ENCODE results near the gene KIF26A. TPM values are rescaled to one million over a fixed set of nuclear protein-coding genes. Genes with fewer than 3 reads are reported as not detected.

The KIF26A gene
- total RNA-seq, 4 donors from 2014 or later = 2.1 to 6.1 (median 4.6) TPM

DNA sequence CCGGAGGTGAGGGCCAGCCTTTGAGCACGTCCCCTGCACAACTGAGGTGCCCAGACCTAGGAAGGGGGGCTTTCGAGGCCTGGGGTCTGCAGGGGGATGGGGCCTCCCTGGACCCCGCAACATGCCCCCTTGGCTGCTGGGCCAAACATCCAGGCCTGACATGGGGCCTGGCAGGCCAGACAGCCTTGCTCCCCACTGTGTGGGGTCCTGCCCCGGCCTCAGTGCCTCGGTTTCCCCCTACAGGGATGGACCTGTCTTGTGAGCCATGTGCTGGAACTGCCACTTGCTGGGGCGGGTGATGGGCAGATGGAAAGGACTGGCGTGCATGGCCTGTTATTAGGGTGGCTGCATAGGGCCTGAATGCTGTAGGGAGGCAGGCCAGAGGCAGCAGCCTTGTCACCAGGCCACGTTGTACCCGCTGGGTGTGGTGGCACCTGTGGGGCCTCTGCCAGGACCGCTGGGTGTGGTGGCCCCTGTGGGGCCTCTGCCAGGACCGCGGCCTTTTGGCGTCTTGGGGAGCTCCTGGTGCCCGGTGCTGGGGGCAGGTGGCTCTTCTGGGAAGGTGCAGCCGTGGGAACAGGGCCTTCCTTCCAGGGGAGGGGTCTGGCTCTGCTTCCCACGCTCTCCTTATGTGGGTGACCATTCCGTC, 32.4 kb upstream of the KIF26A start:
- DNase-seq (ENCODE audit: low spot score in 2 of 2) = peak; percentile 66 to 77
- 65% methylated on average over 4 of the region's 18 CpGs for WGBS
- peaks cover 85% of the 10 kb centered on the region for H3K4me1 ChIP-seq
- TF ChIP-seq POLR2AphosphoS5 (IDR thresholded peaks at IDR 0.05) (no peak), EP300 (IDR thresholded peaks at IDR 0.05) (no peak), POLR2A (IDR thresholded peaks at IDR 0.05) (no peak)
- TF ChIP-seq, protein P1, sequence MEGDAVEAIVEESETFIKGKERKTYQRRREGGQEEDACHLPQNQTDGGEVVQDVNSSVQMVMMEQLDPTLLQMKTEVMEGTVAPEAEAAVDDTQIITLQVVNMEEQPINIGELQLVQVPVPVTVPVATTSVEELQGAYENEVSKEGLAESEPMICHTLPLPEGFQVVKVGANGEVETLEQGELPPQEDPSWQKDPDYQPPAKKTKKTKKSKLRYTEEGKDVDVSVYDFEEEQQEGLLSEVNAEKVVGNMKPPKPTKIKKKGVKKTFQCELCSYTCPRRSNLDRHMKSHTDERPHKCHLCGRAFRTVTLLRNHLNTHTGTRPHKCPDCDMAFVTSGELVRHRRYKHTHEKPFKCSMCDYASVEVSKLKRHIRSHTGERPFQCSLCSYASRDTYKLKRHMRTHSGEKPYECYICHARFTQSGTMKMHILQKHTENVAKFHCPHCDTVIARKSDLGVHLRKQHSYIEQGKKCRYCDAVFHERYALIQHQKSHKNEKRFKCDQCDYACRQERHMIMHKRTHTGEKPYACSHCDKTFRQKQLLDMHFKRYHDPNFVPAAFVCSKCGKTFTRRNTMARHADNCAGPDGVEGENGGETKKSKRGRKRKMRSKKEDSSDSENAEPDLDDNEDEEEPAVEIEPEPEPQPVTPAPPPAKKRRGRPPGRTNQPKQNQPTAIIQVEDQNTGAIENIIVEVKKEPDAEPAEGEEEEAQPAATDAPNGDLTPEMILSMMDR (IDR thresholded peaks at IDR 0.05) = no peak
- H3K4me3 ChIP-seq = no peak overlapping the region
- H3K36me3 ChIP-seq = no peaks in the 10 kb centered on the region
- no peaks in the 10 kb centered on the region for H3K27me3 ChIP-seq
- peak overlapping the region; percentile 81 for H3K27ac ChIP-seq
- H3K9me3 ChIP-seq = no peaks in the 10 kb centered on the region

DNA sequence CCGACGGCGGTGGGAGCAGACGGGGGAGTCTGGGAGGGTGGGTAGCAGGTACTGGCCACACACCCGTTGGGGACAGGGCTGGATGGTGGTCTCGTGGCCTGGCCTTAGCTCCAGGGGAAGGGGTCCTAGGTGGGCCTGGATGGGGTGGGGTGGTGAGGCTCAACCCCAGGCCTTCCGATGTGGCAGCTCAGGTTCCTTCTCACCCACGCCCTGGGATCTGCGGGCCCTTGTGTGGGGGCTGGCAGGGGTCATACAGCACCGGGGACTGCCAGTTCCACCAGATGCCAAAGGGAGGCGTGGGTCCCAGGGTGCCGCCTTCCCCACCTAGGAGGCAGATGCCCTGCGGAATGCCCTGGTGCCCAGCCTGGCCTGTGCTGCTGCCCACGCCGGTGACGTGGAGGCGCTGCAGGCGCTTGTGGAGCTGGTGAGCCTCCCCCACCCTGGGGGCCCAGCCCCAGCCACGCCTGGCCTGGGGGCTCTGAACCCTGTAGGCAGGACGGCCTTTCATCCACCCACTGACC, 31.9 kb upstream of the KIF26A start:
- Histone ChIP-seq H3K4me1 (peaks cover 85% of the 10 kb centered on the region), H3K9me3 (no peaks in the 10 kb centered on the region), H3K36me3 (no peaks in the 10 kb centered on the region), H3K27me3 (peaks cover under 1% of the 10 kb centered on the region), H3K27ac (peak overlapping the region; percentile 81), H3K4me3 (no peak overlapping the region)
- DNase-seq (ENCODE audit: low spot score in 2 of 2) = peak; percentile 65
- TF ChIP-seq EP300 (IDR thresholded peaks at IDR 0.05) = no peak
- TF ChIP-seq POLR2AphosphoS5 (IDR thresholded peaks at IDR 0.05) = no peak
- TF ChIP-seq POLR2A (IDR thresholded peaks at IDR 0.05) = no peak
- TF ChIP-seq, protein P1 (IDR thresholded peaks at IDR 0.05) = no peak
- WGBS = 67% methylated on average over 5 of the region's 20 CpGs

DNA sequence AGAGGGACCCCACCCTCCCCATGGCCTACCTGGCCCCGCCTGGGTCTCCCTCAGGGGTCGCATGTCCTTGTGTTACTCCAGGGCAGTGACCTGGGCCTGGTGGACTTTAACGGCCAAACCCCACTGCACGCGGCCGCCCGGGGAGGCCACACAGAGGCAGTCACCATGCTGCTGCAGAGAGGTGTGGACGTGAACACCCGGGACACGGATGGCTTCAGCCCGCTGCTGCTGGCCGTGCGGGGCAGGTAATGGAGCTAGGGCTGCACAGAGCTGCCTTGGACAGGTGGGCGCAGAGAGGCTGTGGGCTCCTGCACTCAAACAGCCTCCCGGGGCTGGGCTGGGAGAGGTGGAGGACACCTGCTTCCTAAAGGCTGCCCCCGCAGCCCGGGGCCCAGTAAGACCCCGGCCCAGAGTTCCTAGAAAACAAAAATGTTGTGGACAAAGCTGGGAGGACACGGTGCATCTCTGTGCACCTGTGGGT, 31.2 kb upstream of the KIF26A start:
- peaks cover 85% of the 10 kb centered on the region for H3K4me1 ChIP-seq
- peaks cover 4% of the 10 kb centered on the region for H3K27me3 ChIP-seq
- peak overlapping the region; percentile 81 for H3K27ac ChIP-seq
- H3K9me3 ChIP-seq = no peaks in the 10 kb centered on the region
- peak; percentile 63 to 76 for DNase-seq (ENCODE audit: low spot score in 2 of 2)
- no peaks in the 10 kb centered on the region for H3K36me3 ChIP-seq
- 95% methylated on average over 11 of the region's 19 CpGs for WGBS
- H3K4me3 ChIP-seq = no peak overlapping the region
- TF ChIP-seq, protein P1 (IDR thresholded peaks at IDR 0.05) = no peak
- TF ChIP-seq POLR2AphosphoS5 (IDR thresholded peaks at IDR 0.05) = no peak
- TF ChIP-seq POLR2A (IDR thresholded peaks at IDR 0.05) = no peak
- no peak for TF ChIP-seq EP300 (IDR thresholded peaks at IDR 0.05)

DNA sequence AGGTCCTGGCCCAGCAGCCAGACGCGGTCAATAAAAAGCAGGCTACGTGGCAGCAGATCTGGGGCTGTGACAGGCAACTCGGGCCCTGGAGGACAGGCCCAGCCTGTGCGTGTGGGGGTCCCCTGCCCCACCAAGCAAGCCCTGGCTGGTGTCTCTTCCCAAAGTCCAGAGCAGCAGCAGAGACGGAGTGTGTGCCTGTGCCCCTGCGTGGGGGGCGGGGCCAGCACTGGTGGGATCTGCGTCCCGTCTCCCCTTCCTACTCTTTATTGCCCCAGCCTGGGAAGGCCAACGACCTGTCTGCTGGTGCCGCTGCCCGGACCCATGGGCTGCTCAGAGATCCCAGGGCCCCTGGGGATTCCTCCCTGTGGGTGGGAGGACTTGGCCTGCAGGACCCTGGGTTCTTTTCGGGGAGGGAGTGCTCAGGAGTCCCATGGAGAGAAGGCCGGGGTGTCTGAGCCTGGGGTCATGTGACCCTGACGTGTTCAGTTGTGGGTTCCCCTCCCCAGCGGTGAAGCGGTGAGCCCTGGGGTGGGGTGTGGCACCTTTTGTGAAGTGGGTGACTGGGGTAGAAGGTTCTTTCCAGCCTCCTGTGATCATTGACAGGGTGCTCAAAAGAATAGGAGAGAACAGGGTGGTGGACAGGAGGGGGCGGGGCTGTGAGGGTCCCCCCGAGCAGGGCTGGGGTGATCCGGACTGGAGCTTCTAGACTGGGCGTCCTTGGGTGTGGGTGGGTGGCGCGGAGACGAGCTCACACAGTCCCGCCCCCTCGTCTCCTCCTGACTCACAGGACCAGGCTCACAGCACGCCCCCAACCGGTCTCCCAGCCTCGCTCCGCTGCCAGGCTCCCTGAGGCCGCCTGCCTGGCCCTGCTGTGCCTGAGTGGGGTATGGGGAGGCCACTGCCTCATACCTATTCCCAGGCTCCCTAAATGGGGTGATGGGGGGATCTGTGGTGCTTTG, 30.5 kb upstream of the KIF26A start:
- H3K9me3 ChIP-seq = no peaks in the 10 kb centered on the region
- peaks cover 4% of the 10 kb centered on the region for H3K27me3 ChIP-seq
- peaks cover 87% of the 10 kb centered on the region for H3K4me1 ChIP-seq
- peak; percentile 57 to 75 for DNase-seq (ENCODE audit: low spot score in 2 of 2)
- no peaks in the 10 kb centered on the region for H3K36me3 ChIP-seq
- WGBS = 57% methylated on average over 12 of the region's 32 CpGs
- no peak for TF ChIP-seq POLR2A (IDR thresholded peaks at IDR 0.05)
- TF ChIP-seq EP300 (IDR thresholded peaks at IDR 0.05) = no peak
- TF ChIP-seq, protein P1 (IDR thresholded peaks at IDR 0.05) = no peak
- TF ChIP-seq POLR2AphosphoS5 (IDR thresholded peaks at IDR 0.05) = no peak
- peak overlapping the region; percentile 81 for H3K27ac ChIP-seq
- H3K4me3 ChIP-seq = no peak overlapping the region
